CD8-positive, alpha-beta memory T cell (primary cell): ENCODE measurements around the gene SV2B. TPM values are rescaled to one million over a fixed set of nuclear protein-coding genes. Genes with fewer than 3 reads are reported as not detected.
"Not testable (repeated sequence)": the region's sequence is repeated elsewhere in the genome, so short reads cannot be mapped to it uniquely, and the experiment has no call there.

Source experiments
- CTCF ChIA-PET: fragments of 350-600 bp; sonication (Branson Sonifier 250); formaldehyde crosslinking; loops from one replicate; lab custom pipeline; 2021; ENCODE audit warnings: antibody characterized with exemption; lab: Charles Lee
- POLR2A ChIA-PET: fragments of 350-600 bp; sonication (Branson Sonifier 250); formaldehyde crosslinking; loops from one replicate; lab custom pipeline; 2021; ENCODE audit warnings: antibody characterized with exemption; lab: Charles Lee
- DNase-seq, 5 donors: peaks; one replicate each; pipeline versions ENCODE4 v3.0.0 to v3.0.0-alpha.2; 2020 to 2022; ENCODE audit warnings: mixed read lengths in 1 of 5
- H3K27ac ChIP-seq: one replicate; pipeline ENCODE4 v1.7.0; 2013; ENCODE audit warnings: low read depth, mild to moderate bottlenecking, low read length, moderate library complexity
- H3K27me3 ChIP-seq: 2 replicates; pipeline ENCODE4 v1.7.0; 2013; ENCODE audit warnings: low read length, mild to moderate bottlenecking; ENCODE audit not compliant: insufficient read depth, poor library complexity, severe bottlenecking
- H3K36me3 ChIP-seq: 2 replicates; pipeline ENCODE4 v1.7.0; 2013; ENCODE audit warnings: mild to moderate bottlenecking, low read length, moderate library complexity; ENCODE audit not compliant: insufficient read depth
- H3K4me1 ChIP-seq: 2 replicates; pipeline ENCODE4 v1.7.0; 2013; ENCODE audit warnings: mild to moderate bottlenecking, low read length, moderate library complexity; ENCODE audit not compliant: insufficient read depth
- H3K4me3 ChIP-seq: 2 replicates; pipeline ENCODE4 v1.7.0; 2013; ENCODE audit warnings: mild to moderate bottlenecking, low read length
- H3K9me3 ChIP-seq: 2 replicates; pipeline ENCODE4 v1.7.0; 2013; ENCODE audit warnings: mild to moderate bottlenecking, low read length
- H3K27ac Mint-ChIP-seq, 8 donors: one replicate each; pipeline ENCODE4 v1.8.0; 2020 to 2021; ENCODE audit warnings: mixed read lengths in 8 of 8, mild to moderate bottlenecking in 6 of 8, inconsistent platforms in 3 of 8, moderate library complexity in 3 of 8
- H3K27me3 Mint-ChIP-seq, 2 donors: one replicate each; pipeline ENCODE4 v1.8.0; 2020 to 2021; ENCODE audit warnings: mixed read lengths in 2 of 2, mild to moderate bottlenecking in 1 of 2, moderate library complexity in 1 of 2
- H3K36me3 Mint-ChIP-seq, 3 donors: one replicate each; pipeline ENCODE4 v1.8.0; 2020 to 2021; ENCODE audit warnings: mixed read lengths in 3 of 3, inconsistent platforms in 1 of 3, mild to moderate bottlenecking in 1 of 3
- H3K4me1 Mint-ChIP-seq, 3 donors: one replicate each; pipeline ENCODE4 v1.8.0; 2020 to 2021; ENCODE audit warnings: mixed read lengths in 3 of 3, inconsistent platforms in 1 of 3, mild to moderate bottlenecking in 1 of 3
- H3K4me3 Mint-ChIP-seq, 7 donors: one replicate each; pipeline ENCODE4 v1.8.0; 2020 to 2021; ENCODE audit warnings: mixed read lengths in 7 of 7, mild to moderate bottlenecking in 6 of 7, moderate library complexity in 4 of 7, inconsistent platforms in 2 of 7
- H3K9me3 Mint-ChIP-seq, 5 donors: one replicate each; pipeline ENCODE4 v1.8.0; 2020 to 2022; ENCODE audit warnings: mixed read lengths in 5 of 5, mild to moderate bottlenecking in 3 of 5, moderate library complexity in 2 of 5, inconsistent platforms in 1 of 5
- polyA plus RNA-seq: library from polyadenylated mRNA; unstranded; fragments of 300-500 nt; fragmentation: Illumina TruSeq; gene quantifications from one replicate; pipeline ENCODE4 v1.2.3, GENCODE V29; 2021
- total RNA-seq, 2 experiments: library from RNA; stranded (reverse); gene quantifications; one replicate each; pipeline ENCODE4 v1.2.3, GENCODE V29; 2021

Gene SV2B
- total and polyA plus RNA-seq, 3 experiments from 2014 or later, result 0.02 TPM; not detected in 2

GRCh38 chr15:91344912-91345311, 244.9 kb downstream of the SV2B start:
- peaks cover 14 to 35% (median 21%) of the 10 kb centered on the region in 3 donors for H3K4me1 Mint-ChIP-seq
- CTCF ChIA-PET, result not testable (repeated sequence)
- H3K27me3 Mint-ChIP-seq, result peaks cover 11 to 18% of the 10 kb centered on the region in 2 donors

GRCh38 chr15:91345736-91346135, 245.7 kb downstream of the SV2B start:
- H3K36me3 Mint-ChIP-seq, result peaks cover 0 to 10% (median 0%) of the 10 kb centered on the region in 3 donors
- H3K4me1 Mint-ChIP-seq, result peaks cover 17 to 44% (median 28%) of the 10 kb centered on the region in 3 donors
- no peaks in the 10 kb centered on the region for H3K27me3 ChIP-seq
- H3K4me3 ChIP-seq, result no peak overlapping the region
- H3K27me3 Mint-ChIP-seq, result peaks cover 7 to 17% of the 10 kb centered on the region in 2 donors
- H3K4me3 Mint-ChIP-seq, result no peak overlapping the region
- H3K27ac ChIP-seq, result no peak overlapping the region
- no peaks in the 10 kb centered on the region for H3K36me3 ChIP-seq
- no peak for DNase-seq
- no peaks in the 10 kb centered on the region for H3K9me3 ChIP-seq
- CTCF ChIA-PET, result no interaction called here
- no peak overlapping the region for H3K27ac Mint-ChIP-seq
- peaks cover 0 to 2% (median 0%) of the 10 kb centered on the region in 5 donors for H3K9me3 Mint-ChIP-seq
- peaks cover 23% of the 10 kb centered on the region for H3K4me1 ChIP-seq
- POLR2A ChIA-PET, result no interaction called here

More at GRCh38 chr15:91344912-91345311, 244.9 kb downstream of the SV2B start:
- peaks cover 0 to 10% (median 0%) of the 10 kb centered on the region in 3 donors for H3K36me3 Mint-ChIP-seq
- H3K4me3 ChIP-seq, DNase-seq, H3K27me3 ChIP-seq, H3K4me3 Mint-ChIP-seq, H3K27ac Mint-ChIP-seq, H3K9me3 ChIP-seq, POLR2A ChIA-PET, H3K9me3 Mint-ChIP-seq, H3K36me3 ChIP-seq, H3K27ac ChIP-seq: not testable (repeated sequence)
- peaks cover 17% of the 10 kb centered on the region for H3K4me1 ChIP-seq

- POLR2A ChIA-PET, result no interaction called here
- no peaks in the 10 kb centered on the region for H3K27me3 ChIP-seq
- H3K27ac Mint-ChIP-seq, result no peak overlapping the region
- H3K27ac ChIP-seq, result no peak overlapping the region
- CTCF ChIA-PET, result no interaction called here
- no peaks in the 10 kb centered on the region for H3K9me3 ChIP-seq
- H3K27me3 Mint-ChIP-seq, result peaks cover 4 to 15% of the 10 kb centered on the region in 2 donors
- H3K9me3 Mint-ChIP-seq, result peaks cover 0 to 2% (median 0%) of the 10 kb centered on the region in 5 donors
- DNase-seq, result no peak
- peaks cover 23% of the 10 kb centered on the region for H3K4me1 ChIP-seq
- peaks cover 0 to 10% (median 0%) of the 10 kb centered on the region in 3 donors for H3K36me3 Mint-ChIP-seq
- no peaks in the 10 kb centered on the region for H3K36me3 ChIP-seq
- no peak overlapping the region for H3K4me3 ChIP-seq
- H3K4me1 Mint-ChIP-seq, result peaks cover 17 to 44% (median 28%) of the 10 kb centered on the region in 3 donors
- no peak overlapping the region for H3K4me3 Mint-ChIP-seq
Observed at GRCh38 chr15:91346259-91346658, 246.2 kb downstream of the SV2B start.

- Histone ChIP-seq H3K9me3 (no peaks in the 10 kb centered on the region), H3K27ac (no peak overlapping the region), H3K36me3 (no peaks in the 10 kb centered on the region), H3K4me1 (peaks cover 23% of the 10 kb centered on the region), H3K27me3 (no peaks in the 10 kb centered on the region), H3K4me3 (peak overlapping the region; percentile 10)
- H3K4me1 Mint-ChIP-seq, result peaks cover 17 to 49% (median 27%) of the 10 kb centered on the region in 3 donors
- CTCF ChIA-PET, result no interaction called here
- H3K9me3 Mint-ChIP-seq, result peaks cover 0 to 2% (median 0%) of the 10 kb centered on the region in 5 donors
- peaks cover 0 to 15% (median 0%) of the 10 kb centered on the region in 3 donors for H3K36me3 Mint-ChIP-seq
- peak overlapping the region in 6 of 8 donors; percentile 12 to 77 (median 64) for H3K27ac Mint-ChIP-seq
- DNase-seq, result peak in 2 of 5 donors; percentile 50 to 53
- POLR2A ChIA-PET, result no interaction called here
- H3K27me3 Mint-ChIP-seq, result peaks cover 0 to 11% of the 10 kb centered on the region in 2 donors
- H3K4me3 Mint-ChIP-seq, result peak overlapping the region in 6 of 7 donors; percentile 53 to 75 (median 64)
Observed at GRCh38 chr15:91348752-91349500, 248.9 kb downstream of the SV2B start.

Other genes starting within 250 kb of the SV2B start
- 100 to 1,000 TPM; 121 to 124 TPM for gene FURIN, start 231.7 kb upstream of the SV2B start, total RNA-seq
- 11.7 TPM for gene FURIN, start 231.7 kb upstream of the SV2B start, polyA plus RNA-seq
- gene FES, start 215.8 kb upstream of the SV2B start, total RNA-seq, result 1 to 10 TPM; 2.5 to 2.6 TPM
- gene FES, start 215.8 kb upstream of the SV2B start, polyA plus RNA-seq, result 0.28 TPM
- 10 to 100 TPM; 90.7 to 92.7 TPM for gene MAN2A2, start 197.0 kb upstream of the SV2B start, total RNA-seq
- gene MAN2A2, start 197.0 kb upstream of the SV2B start, polyA plus RNA-seq, result 10.8 TPM
- 10 to 100 TPM; 39.5 to 43.5 TPM for gene HDDC3, start 167.7 kb upstream of the SV2B start, total RNA-seq
- 34.7 TPM for gene HDDC3, start 167.7 kb upstream of the SV2B start, polyA plus RNA-seq
- 10 to 100 TPM; 74.6 to 78.2 TPM for gene UNC45A, start 165.0 kb upstream of the SV2B start, total RNA-seq
- gene UNC45A, start 165.0 kb upstream of the SV2B start, polyA plus RNA-seq, result 68.6 TPM
- 10 to 100 TPM; 20.9 to 21.7 TPM for gene RCCD1, start 145.4 kb upstream of the SV2B start, total RNA-seq
- gene RCCD1, start 145.4 kb upstream of the SV2B start, polyA plus RNA-seq, result 2.6 TPM
- 10 to 100 TPM; 79.7 to 79.9 TPM for gene PRC1, start 105.7 kb upstream of the SV2B start, total RNA-seq
- 3.4 TPM for gene PRC1, start 105.7 kb upstream of the SV2B start, polyA plus RNA-seq
- gene VPS33B, start 77.7 kb upstream of the SV2B start, total RNA-seq, result 10 to 100 TPM; 20.4 to 20.6 TPM
- gene VPS33B, start 77.7 kb upstream of the SV2B start, polyA plus RNA-seq, result 10.6 TPM